GM18502 (cell line): ENCODE measurements around the gene CDC42BPB.
"Not testable (repeated sequence)": the region's sequence is repeated elsewhere in the genome, so short reads cannot be mapped to it uniquely, and the experiment has no call there.

Experiments
- ATAC-seq: cut with Tn5 transposase; IDR thresholded peaks from one replicate; pipeline ENCODE4 v1.9.1; 2021; ENCODE audit warnings: mild to moderate bottlenecking; ENCODE audit not compliant: unreplicated experiment, poor library complexity

The CDC42BPB gene

GRCh38 chr14:102908766-102909455 is 148.4 kb downstream of the CDC42BPB start:
- no peak for ATAC-seq

- ATAC-seq: no peak
These were observed 149.2 kb downstream of the CDC42BPB start for GRCh38 chr14:102907980-102908730.

- ATAC-seq: no peak
These were observed 150.0 kb downstream of the CDC42BPB start for GRCh38 chr14:102907303-102907844.

- ATAC-seq: no peak
These were observed 150.6 kb downstream of the CDC42BPB start for GRCh38 chr14:102906616-102907302.

- ATAC-seq: no peak
These were observed 151.9 kb downstream of the CDC42BPB start for GRCh38 chr14:102905116-102906108.

GRCh38 chr14:102903889-102904512 is 153.3 kb downstream of the CDC42BPB start:
- ATAC-seq: no peak

GRCh38 chr14:102903248-102903888 is 154.0 kb downstream of the CDC42BPB start:
- ATAC-seq: no peak

GRCh38 chr14:102902523-102903247 is 154.7 kb downstream of the CDC42BPB start:
- ATAC-seq: no peak

- ATAC-seq: peak; percentile 14
These were observed 155.3 kb downstream of the CDC42BPB start for GRCh38 chr14:102902086-102902485.

- ATAC-seq: peak; percentile 79
These were observed 155.7 kb downstream of the CDC42BPB start for GRCh38 chr14:102901633-102902032.

- ATAC-seq: peak; percentile 63
These were observed 156.4 kb downstream of the CDC42BPB start for GRCh38 chr14:102900631-102901571.

- no peak for ATAC-seq
These were observed 157.8 kb downstream of the CDC42BPB start for GRCh38 chr14:102899516-102899900.

- no peak for ATAC-seq
These were observed 158.4 kb downstream of the CDC42BPB start for GRCh38 chr14:102898776-102899515.

- no peak for ATAC-seq
These were observed 159.1 kb downstream of the CDC42BPB start for GRCh38 chr14:102898298-102898697.

- ATAC-seq: no peak
These were observed 159.9 kb downstream of the CDC42BPB start for GRCh38 chr14:102897299-102898027.

- not testable (repeated sequence) for ATAC-seq
These were observed 160.6 kb downstream of the CDC42BPB start for GRCh38 chr14:102896735-102897134.
